ENCODE results near the gene SCNN1G. TPM values are rescaled to one million over a fixed set of nuclear protein-coding genes. Genes with fewer than 3 reads are reported as not detected.

SCNN1G gene
- total and polyA plus RNA-seq, 2 of the 4 experiments (the other 2 are of a cell fraction) = not detected

DNA sequence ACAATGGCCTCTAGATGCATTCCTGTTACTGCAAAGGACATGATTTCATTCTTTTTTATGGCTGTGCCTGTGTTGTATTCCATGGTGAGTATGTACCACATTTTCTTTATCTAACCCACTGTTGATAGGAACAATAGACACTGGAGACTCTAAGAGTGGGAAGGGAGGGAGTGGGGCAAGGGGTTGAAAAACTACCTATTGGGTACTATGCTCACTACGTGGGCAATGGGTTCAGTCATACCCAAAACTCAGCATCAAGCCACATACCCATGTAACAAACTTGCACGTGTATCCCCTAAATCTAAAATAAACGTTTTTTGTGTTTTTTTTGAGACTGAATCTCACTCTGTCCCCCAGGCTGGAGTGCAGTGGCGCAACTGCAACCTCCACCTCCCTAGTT lies 72.5 kb downstream of the SCNN1G start:
- no TSS peak for BruUV-seq (replicated peaks)
- ChIA-PET POLR2A (ENCODE audit: unreplicated experiment) (no interaction called here), CTCF (no interaction called here)
- Histone ChIP-seq H3K27me3 (ENCODE audit: control insufficient read depth, insufficient read depth, low read length) (peaks cover 1% of the 10 kb centered on the region; the same call in 1 of the 2 replicates), H3K14ac (replicated peaks; ENCODE audit: low read depth, low read length) (no peak overlapping the region), H3K4me1 (ENCODE audit: control insufficient read depth, insufficient read depth, low read length) (no peaks in the 10 kb centered on the region), H3K56ac (ENCODE audit: extremely low read depth, insufficient read depth, low read length) (no peak overlapping the region), H3K9me3 (ENCODE audit: control insufficient read depth, insufficient read depth, low read length) (no peaks in the 10 kb centered on the region), H2BK5ac (ENCODE audit: low read depth, low read length, poor library complexity, severe bottlenecking) (no peak overlapping the region), H2BK120ac (ENCODE audit: low read depth, low read length) (no peak overlapping the region), H3K4ac (ENCODE audit: low read depth, low read length) (no peak overlapping the region), H2BK15ac (ENCODE audit: low read depth, low read length) (no peak overlapping the region), H4K5ac (ENCODE audit: low read depth, low read length) (no peak overlapping the region), H3K27ac (ENCODE audit: insufficient read depth, low read length) (no peak overlapping the region), H3K4me3 (ENCODE audit: insufficient read depth, low read depth, low read length) (no peak overlapping the region), H2AK5ac (ENCODE audit: low read depth, low read length) (no peak overlapping the region), H2BK20ac (ENCODE audit: low read depth, low read length) (no peak overlapping the region), H2AFZ (replicated peaks; ENCODE audit: low read length, poor library complexity) (no peak overlapping the region), H4K20me1 (ENCODE audit: insufficient read depth, low read length) (no peaks in the 10 kb centered on the region), H3K9me1 (ENCODE audit: insufficient read depth, low read length) (no peaks in the 10 kb centered on the region), H3K23ac (ENCODE audit: low read depth, low read length) (no peak overlapping the region), H3K4me2 (ENCODE audit: low read depth, low read length) (no peak overlapping the region), H3K79me1 (ENCODE audit: low read depth in 1 of 2, low read length in 2 of 2) (no peaks in the 10 kb centered on the region), H4K8ac (ENCODE audit: low read depth in 2 of 2, low read length in 2 of 2) (no peak overlapping the region), H4K91ac (ENCODE audit: insufficient read depth, low read depth, low read length) (no peak overlapping the region), H3K9ac (ENCODE audit: low read depth, low read length) (no peak overlapping the region), H3K36me3 (ENCODE audit: control insufficient read depth, insufficient read depth, low read length) (no peaks in the 10 kb centered on the region), H3K18ac (ENCODE audit: low read depth, low read length) (no peak overlapping the region), H2AK9ac (replicated peaks; ENCODE audit: low read depth, low read length, poor library complexity) (no peak overlapping the region)
- TF ChIP-seq MXI1 (IDR thresholded peaks at IDR 0.05; ENCODE audit: borderline replicate concordance, low read depth, low read length) (no peak), RCOR1 (IDR thresholded peaks at IDR 0.05; ENCODE audit: insufficient replicate concordance, low read length) (no peak), CHD1 (IDR thresholded peaks at IDR 0.05; ENCODE audit: low read depth, low read length) (no peak), MAFK (IDR thresholded peaks at IDR 0.05; ENCODE audit: low read depth, low read length) (no peak), POLR2A (IDR thresholded peaks at IDR 0.05; ENCODE audit: low read depth, low read length) (no peak), FOS (IDR thresholded peaks at IDR 0.05; ENCODE audit: low read depth, low read length) (no peak), BHLHE40 (IDR thresholded peaks at IDR 0.05; ENCODE audit: low read depth, low read length) (no peak), RAD21 (IDR thresholded peaks at IDR 0.05; ENCODE audit: low read length) (no peak), RFX5 (IDR thresholded peaks at IDR 0.05; ENCODE audit: low read depth, low read length) (no peak), MAZ (IDR thresholded peaks at IDR 0.05; ENCODE audit: borderline replicate concordance, low read depth, low read length) (no peak), CEBPB (IDR thresholded peaks at IDR 0.05; ENCODE audit: low read depth, low read length) (no peak), NFE2L2 (IDR thresholded peaks at IDR 0.05; ENCODE audit: low read depth, low read length) (no peak), SMC3 (IDR thresholded peaks at IDR 0.05; ENCODE audit: low read depth, low read length) (no peak)
- TF ChIP-seq, protein P1, sequence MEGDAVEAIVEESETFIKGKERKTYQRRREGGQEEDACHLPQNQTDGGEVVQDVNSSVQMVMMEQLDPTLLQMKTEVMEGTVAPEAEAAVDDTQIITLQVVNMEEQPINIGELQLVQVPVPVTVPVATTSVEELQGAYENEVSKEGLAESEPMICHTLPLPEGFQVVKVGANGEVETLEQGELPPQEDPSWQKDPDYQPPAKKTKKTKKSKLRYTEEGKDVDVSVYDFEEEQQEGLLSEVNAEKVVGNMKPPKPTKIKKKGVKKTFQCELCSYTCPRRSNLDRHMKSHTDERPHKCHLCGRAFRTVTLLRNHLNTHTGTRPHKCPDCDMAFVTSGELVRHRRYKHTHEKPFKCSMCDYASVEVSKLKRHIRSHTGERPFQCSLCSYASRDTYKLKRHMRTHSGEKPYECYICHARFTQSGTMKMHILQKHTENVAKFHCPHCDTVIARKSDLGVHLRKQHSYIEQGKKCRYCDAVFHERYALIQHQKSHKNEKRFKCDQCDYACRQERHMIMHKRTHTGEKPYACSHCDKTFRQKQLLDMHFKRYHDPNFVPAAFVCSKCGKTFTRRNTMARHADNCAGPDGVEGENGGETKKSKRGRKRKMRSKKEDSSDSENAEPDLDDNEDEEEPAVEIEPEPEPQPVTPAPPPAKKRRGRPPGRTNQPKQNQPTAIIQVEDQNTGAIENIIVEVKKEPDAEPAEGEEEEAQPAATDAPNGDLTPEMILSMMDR (conservative IDR thresholded peaks at IDR 0.05; ENCODE audit: low read depth, low read length) = no peak
- TF ChIP-seq, protein P2, sequence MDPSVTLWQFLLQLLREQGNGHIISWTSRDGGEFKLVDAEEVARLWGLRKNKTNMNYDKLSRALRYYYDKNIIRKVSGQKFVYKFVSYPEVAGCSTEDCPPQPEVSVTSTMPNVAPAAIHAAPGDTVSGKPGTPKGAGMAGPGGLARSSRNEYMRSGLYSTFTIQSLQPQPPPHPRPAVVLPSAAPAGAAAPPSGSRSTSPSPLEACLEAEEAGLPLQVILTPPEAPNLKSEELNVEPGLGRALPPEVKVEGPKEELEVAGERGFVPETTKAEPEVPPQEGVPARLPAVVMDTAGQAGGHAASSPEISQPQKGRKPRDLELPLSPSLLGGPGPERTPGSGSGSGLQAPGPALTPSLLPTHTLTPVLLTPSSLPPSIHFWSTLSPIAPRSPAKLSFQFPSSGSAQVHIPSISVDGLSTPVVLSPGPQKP (IDR thresholded peaks at IDR 0.05; ENCODE audit: borderline replicate concordance, low read depth, low read length) = no peak
- TF ChIP-seq, protein P3, sequence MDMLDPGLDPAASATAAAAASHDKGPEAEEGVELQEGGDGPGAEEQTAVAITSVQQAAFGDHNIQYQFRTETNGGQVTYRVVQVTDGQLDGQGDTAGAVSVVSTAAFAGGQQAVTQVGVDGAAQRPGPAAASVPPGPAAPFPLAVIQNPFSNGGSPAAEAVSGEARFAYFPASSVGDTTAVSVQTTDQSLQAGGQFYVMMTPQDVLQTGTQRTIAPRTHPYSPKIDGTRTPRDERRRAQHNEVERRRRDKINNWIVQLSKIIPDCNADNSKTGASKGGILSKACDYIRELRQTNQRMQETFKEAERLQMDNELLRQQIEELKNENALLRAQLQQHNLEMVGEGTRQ (IDR thresholded peaks at IDR 0.05; ENCODE audit: low read depth, low read length) = no peak
- no CpG with 5 or more reads among the region's 4 CpGs for WGBS, 2 experiments (ENCODE audit: extremely low coverage in 2 of 2, insufficient read length in 1 of 2)
- intact Hi-C loops (cut with micrococcal nuclease) (no loop called here), in situ Hi-C loops (cut with MboI; ENCODE audit: low sequenced_read_pairs) (no loop called here), dilution Hi-C loops (cut with HindIII; ENCODE audit: low sequenced_read_pairs, unreplicated experiment) (no loop called here)
- ATAC-seq (ENCODE audit: low read depth) = no peak
- DNase-seq = no peak

Data from IMR-90 (cell line).